ENCODE results near the gene B9D2. TPM values are rescaled to one million over a fixed set of nuclear protein-coding genes. Genes with fewer than 3 reads are reported as not detected.

B9D2 gene
- total RNA-seq, 1 donor from 2014 or later: 2.5 TPM

DNA sequence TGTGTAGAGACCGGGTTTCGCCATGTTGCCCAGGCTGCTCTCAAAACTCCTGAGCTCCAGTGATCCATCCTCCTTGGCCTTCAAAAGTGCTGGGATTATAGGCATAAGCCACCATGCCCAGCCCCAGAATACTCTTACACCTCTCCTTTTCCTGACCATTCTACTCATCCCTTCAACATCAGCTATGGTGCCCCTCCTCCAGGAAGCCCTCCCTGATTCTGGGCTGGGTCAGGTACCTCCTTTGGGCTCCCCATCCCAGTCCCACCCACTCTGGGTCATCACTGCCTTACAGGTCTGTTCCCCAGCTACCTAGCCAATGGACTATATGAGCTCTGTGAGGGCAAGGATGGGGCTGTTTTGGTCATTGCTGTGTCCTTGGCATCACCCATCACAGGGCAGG is 19.8 kb downstream of the B9D2 start:
- DNase-seq: no peak
- Histone ChIP-seq H3K27me3 (ENCODE audit: low read depth) (no peaks in the 10 kb centered on the region), H3K4me1 (peaks cover 9% of the 10 kb centered on the region), H3K36me3 (peaks cover 43% of the 10 kb centered on the region), H3K4me3 (no peak overlapping the region), H3K9me3 (replicated peaks) (no peaks in the 10 kb centered on the region), H3K27ac (replicated peaks) (no peak overlapping the region)
- intact Hi-C loops (cut with micrococcal nuclease): no loop called here
- TF ChIP-seq, protein P1, sequence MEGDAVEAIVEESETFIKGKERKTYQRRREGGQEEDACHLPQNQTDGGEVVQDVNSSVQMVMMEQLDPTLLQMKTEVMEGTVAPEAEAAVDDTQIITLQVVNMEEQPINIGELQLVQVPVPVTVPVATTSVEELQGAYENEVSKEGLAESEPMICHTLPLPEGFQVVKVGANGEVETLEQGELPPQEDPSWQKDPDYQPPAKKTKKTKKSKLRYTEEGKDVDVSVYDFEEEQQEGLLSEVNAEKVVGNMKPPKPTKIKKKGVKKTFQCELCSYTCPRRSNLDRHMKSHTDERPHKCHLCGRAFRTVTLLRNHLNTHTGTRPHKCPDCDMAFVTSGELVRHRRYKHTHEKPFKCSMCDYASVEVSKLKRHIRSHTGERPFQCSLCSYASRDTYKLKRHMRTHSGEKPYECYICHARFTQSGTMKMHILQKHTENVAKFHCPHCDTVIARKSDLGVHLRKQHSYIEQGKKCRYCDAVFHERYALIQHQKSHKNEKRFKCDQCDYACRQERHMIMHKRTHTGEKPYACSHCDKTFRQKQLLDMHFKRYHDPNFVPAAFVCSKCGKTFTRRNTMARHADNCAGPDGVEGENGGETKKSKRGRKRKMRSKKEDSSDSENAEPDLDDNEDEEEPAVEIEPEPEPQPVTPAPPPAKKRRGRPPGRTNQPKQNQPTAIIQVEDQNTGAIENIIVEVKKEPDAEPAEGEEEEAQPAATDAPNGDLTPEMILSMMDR (IDR thresholded peaks at IDR 0.05; ENCODE audit: borderline replicate concordance): no peak

DNA sequence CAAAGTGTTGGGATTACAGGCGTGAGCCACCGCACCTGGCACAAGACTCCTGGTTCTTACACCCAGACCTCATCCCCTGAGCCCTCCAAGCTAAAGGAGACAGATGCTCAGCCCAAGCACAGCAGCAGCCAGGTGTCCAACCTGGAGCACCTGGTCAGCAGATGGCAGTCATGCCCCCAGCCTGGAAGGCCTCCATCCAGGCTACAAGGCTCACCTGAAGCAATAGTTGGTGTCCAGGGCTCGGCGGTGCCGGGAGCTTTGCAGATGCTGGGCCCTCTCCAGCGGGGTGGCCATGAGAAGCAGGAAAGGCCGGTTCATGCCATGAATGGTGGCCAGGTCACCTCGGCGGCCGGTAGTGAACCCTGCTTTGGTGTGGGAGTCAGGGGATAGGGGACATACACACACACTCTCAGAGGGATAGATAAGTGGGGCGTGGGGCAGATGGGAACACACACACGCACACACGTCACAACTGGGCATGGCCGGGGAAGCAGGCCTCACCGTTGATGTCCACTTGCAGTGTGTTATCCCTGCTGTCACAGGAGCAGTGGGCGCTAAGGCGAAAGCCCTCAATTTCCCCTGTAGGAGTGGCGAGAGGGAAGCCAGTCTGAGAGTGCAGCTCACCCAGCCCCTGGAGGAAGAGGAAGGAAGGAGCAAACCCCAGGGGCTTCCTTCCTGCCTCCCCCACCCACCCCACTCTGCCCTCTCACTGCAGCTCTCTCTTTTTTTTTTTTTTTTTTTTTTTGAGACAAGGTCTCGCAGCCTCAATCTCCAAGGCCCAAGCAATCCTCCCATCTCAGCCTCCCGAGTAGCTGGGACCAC is 22.1 kb downstream of the B9D2 start:
- DNase-seq: no peak
- TF ChIP-seq, protein P1 (IDR thresholded peaks at IDR 0.05; ENCODE audit: borderline replicate concordance): no peak
- no peaks in the 10 kb centered on the region for H3K9me3 ChIP-seq (replicated peaks)
- no peak overlapping the region for H3K27ac ChIP-seq (replicated peaks)
- H3K4me3 ChIP-seq: no peak overlapping the region
- H3K4me1 ChIP-seq: peaks cover 4% of the 10 kb centered on the region
- peaks cover 44% of the 10 kb centered on the region for H3K36me3 ChIP-seq
- intact Hi-C loops (cut with micrococcal nuclease): no loop called here
- no peaks in the 10 kb centered on the region for H3K27me3 ChIP-seq (ENCODE audit: low read depth)

DNA sequence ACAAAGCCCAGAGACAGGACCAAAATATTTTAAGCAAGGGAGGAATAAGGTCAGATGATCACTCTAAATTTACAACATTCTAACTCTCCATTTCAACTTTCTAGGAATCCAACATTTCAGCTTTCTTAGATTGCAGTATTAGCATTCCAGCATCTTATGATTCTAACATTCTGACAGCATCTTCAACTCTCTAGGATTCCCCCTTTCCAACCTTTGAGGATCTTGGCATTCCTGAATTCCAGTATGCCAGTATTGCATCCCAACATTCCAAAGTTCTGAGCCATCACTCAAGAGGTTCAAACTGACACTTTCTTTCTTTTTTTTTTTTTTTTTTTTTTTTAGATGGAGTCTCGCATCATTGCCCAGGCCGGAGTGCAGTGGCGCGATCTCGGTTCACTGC is 24.0 kb downstream of the B9D2 start:
- TF ChIP-seq, protein P1 (IDR thresholded peaks at IDR 0.05; ENCODE audit: borderline replicate concordance): no peak
- no peak overlapping the region for H3K4me3 ChIP-seq
- H3K36me3 ChIP-seq: peaks cover 41% of the 10 kb centered on the region
- H3K27ac ChIP-seq (replicated peaks): no peak overlapping the region
- intact Hi-C loops (cut with micrococcal nuclease): no loop called here
- peaks cover 12% of the 10 kb centered on the region for H3K4me1 ChIP-seq
- DNase-seq: no peak
- H3K27me3 ChIP-seq (ENCODE audit: low read depth): no peaks in the 10 kb centered on the region
- H3K9me3 ChIP-seq (replicated peaks): no peaks in the 10 kb centered on the region

DNA sequence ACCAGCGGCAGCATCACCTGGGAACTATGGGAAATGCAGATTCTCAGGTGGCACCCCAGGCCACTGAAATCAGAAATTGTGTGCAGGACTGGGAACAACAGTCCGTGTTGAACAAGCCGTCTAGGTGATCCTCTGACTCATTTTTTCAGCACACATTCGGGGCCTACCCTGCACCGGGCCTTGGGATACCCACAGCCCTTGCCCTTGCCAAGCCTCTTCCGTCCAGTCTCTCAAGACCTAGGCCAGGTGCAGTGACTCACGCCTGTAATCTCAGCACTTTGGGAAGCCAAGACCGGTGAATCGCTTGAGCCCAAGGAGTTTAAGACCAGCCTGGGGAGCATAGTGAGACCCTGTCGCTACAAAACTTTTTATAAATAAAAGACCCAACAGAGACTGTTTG is 28.5 kb downstream of the B9D2 start:
- no peak for DNase-seq
- Histone ChIP-seq H3K9me3 (replicated peaks) (no peaks in the 10 kb centered on the region), H3K27ac (replicated peaks) (peak overlapping the region; percentile 54), H3K4me3 (no peak overlapping the region), H3K4me1 (peaks cover 13% of the 10 kb centered on the region), H3K36me3 (peaks cover 34% of the 10 kb centered on the region), H3K27me3 (ENCODE audit: low read depth) (no peaks in the 10 kb centered on the region)
- TF ChIP-seq, protein P1 (IDR thresholded peaks at IDR 0.05; ENCODE audit: borderline replicate concordance): no peak
- intact Hi-C loops (cut with micrococcal nuclease): no loop called here

DNA sequence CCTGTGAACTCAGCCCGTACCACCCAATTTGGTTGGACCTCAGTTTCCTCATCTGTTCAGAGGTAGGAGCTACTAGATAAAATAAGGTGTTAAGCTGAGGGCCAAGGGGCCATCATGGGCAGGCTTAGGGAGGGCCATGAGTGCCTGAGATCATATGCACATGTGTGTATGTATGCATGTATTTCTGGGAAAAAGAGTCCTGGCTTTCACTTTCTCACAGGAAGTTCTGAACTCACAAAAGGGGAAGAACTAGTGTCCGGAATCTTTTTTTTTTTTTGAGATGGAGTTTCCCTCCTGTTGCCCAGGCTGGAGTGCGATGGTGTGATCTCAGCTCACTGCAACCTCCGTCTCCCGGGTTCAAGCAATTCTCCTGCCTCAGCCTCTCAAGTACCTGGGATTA is 29.2 kb downstream of the B9D2 start:
- H3K4me1 ChIP-seq: peaks cover 13% of the 10 kb centered on the region
- H3K27ac ChIP-seq (replicated peaks): peak overlapping the region; percentile 54
- intact Hi-C loops (cut with micrococcal nuclease): no loop called here
- TF ChIP-seq, protein P1 (IDR thresholded peaks at IDR 0.05; ENCODE audit: borderline replicate concordance): no peak
- DNase-seq: no peak
- no peak overlapping the region for H3K4me3 ChIP-seq
- H3K9me3 ChIP-seq (replicated peaks): no peaks in the 10 kb centered on the region
- H3K36me3 ChIP-seq: peaks cover 40% of the 10 kb centered on the region
- H3K27me3 ChIP-seq (ENCODE audit: low read depth): no peaks in the 10 kb centered on the region

Measured in left ventricle myocardium inferior (tissue), 1 donor.